NCI-H82 (cell line): ENCODE results near the gene SHMT2.

Experiments used
- DNase-seq: peaks from one replicate; lab custom pipeline; 2025; lab: John Stamatoyannopoulos, UW

Gene SHMT2

DNA sequence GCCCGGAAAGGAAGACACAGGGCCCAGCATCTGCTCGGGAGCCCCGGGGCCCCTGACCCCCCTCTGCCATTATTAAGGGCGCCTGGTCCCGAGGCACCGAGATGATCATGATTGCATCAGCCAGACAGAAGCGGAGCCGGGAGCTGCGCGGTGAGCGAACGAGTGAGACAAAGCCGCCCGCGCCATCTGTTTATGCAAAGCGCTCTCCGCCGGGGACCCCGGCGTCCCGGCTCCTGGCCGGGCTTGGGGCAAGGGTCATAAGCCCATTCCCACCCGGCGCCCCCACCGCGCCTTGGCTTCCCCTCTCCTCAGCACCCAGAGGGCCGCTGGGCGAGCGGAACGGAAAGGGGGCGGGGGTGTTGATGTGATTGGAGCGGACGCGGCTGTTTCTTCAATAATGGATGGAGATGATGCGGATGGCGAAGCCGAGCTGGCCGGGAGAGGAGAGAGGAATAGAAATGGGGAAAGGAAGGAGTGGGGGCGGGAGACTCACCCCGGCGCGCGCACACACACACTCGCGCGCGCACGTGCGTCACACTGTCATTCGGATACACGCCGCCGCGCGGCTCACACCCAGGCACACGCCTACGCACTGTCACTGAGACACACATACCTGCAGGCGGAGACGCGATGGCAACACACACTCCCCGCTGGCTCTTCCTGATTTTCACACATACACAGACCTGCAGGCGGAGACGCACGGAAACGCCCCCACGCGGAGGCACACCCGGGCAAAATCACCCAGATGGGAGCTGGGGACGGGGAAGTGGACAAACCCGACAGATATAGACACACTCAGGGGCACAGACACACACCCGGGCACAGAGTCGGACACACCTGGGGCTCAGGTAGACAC, 10.8 kb downstream of the SHMT2 start:
- DNase-seq: peak; percentile 87

DNA sequence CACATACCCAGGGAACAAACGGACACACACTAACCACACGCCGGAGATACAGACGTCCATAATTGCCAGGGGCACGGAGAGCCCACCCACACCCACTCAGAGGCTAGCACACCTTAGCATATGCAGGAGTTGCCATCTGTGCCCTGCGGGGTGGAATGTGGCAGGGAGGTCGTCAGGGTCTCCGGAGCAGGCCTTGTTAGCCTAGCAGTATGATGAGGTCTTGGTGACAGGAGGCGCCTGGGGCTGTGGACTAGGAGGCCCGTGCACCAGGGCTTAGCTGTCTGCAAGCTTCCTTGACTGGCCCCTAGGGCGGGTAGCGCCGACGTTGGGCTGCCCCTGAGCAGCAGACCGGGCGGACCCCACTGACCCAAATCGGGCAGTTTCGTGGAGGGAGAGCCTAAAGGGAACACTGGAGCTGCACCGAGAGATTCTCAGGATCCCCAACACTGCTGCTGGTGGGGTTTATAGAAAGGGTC, 11.5 kb downstream of the SHMT2 start:
- DNase-seq: peak; percentile 90

DNA sequence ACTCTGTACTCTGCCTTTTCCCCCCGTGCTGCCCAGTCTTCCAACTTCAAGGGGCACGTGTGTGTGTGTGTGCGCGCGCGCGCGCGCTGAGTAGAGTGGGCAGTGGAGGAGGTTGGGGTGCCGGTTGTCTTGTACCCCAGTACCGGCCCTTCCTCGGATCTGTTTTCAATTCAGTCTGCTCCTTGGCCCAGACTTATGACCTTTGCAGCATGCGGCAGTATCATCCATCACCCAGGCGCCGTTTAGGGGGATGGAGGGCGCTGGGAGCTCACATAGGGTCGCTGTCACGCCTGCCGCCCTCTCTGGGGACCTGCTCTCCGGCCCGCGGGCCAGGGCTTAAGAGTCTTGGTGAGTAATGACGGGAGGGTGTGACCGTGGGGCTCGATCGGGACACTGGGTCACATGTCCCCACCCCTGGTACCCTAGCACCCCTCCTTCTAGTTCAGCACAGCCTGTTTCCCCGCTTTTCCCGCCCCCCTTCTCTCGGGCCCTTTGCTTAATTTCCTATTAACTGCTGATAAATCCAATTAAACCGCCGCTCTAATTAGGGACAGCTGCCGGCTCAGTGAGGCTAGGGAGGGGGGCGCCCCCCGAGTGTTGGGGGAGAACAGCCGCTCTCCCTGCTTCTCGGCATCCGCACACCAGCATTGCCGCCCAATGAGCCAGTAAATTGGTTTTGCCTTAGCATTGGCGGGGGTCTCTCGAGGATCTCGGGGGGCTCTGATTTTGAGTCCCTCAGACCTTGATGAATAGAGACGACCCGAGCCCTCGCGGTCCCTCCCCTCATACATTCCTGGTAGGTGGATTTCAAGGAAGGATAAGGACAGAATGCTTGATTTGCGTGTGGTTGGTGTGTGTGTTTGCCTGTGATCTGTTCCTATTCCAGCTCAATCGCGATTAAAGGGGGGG, 12.1 kb downstream of the SHMT2 start:
- peak; percentile 96 for DNase-seq

DNA sequence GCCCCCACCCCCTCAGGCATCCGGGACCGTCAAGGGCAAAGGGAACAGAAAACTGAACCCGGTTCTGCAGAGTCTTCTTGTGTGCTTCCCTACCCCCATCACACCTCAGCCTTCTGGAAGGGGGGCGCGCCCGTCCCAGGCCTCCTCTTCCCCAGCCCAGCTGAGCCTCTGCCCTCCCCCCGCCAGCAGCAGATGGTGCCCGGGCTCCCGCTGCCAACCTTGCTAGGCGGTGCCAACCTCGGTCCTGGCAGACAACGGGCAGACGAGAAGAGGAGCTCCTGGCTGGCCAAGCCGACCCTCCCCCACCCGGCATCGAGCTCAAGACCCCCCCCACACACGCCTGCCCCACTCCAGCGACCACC, 12.8 kb downstream of the SHMT2 start:
- no peak for DNase-seq

DNA sequence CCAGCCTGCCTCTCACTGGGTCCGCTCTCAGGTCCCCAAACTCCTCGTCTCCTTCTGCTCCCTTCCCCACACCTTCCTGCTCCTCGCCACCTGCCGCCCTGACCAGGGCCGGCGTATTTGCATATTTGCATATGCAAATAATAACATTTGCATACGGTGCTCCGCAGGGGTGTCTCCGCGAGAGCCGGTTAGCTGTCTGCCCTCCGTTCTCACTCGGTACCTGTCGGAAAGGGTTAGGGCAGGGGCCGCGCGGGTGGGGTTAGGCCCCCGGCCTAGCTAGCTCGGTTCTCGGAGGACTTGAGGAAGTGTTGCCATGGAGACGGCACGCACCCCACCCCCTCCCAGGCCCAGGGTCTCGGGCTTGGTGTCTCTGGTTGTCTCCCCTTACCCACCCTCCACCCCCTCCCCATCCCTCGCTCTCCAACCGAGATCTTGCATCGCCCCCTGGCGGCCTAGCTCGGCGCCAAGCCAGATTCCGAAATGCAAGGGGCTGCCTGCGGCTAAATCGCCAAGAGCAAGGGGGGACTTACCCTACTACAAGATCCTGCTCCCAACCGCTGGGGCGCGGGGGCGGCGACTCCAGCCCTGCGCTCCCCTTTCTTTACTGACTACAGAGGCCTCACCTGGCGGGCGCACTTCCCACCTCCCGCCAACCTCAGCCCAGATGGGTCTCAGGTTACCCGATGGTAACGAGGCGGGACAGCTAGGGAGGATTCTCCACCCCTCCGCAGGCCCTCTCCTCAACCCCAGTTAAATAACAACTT, 13.4 kb downstream of the SHMT2 start:
- peak; percentile 96 for DNase-seq

DNA sequence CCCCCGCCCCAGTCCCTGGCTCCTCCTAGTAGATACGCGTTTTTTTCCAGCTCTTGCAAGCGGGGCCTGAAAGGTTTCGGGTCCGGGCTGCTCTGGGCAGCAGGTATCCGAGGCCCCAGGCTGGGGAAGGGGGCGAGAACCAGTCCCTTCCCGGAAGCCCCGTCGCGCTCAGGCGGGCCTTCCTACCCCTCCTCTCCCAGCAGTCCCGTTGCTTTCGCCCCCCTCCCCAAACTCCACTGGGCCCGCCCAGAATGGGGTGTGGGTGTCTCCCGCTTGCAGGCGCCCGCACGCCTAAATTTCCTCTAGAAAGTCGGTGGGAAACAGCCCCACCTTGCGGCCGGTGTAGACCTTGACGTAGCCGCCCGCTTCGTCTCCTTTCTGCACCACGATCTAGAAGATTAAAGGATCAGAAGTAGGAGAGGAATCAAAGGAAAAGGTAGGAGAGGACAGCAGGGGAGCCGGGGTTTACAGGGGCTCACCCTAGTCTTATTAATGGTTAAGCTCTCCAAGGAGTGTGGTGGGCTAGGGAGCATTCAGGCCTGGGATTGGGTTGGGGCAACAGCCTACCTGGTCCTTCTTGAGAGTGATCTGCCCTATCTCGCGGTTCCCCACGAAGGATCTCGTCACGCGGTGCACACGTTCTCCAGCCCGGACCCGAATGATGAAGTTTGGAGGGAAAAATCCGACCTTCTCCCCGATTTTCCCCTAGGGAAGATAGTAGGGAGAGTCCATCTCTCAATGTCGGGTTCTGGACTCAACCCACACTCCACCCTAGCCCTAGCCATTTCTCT, 14.2 kb downstream of the SHMT2 start:
- peak; percentile 96 for DNase-seq

DNA sequence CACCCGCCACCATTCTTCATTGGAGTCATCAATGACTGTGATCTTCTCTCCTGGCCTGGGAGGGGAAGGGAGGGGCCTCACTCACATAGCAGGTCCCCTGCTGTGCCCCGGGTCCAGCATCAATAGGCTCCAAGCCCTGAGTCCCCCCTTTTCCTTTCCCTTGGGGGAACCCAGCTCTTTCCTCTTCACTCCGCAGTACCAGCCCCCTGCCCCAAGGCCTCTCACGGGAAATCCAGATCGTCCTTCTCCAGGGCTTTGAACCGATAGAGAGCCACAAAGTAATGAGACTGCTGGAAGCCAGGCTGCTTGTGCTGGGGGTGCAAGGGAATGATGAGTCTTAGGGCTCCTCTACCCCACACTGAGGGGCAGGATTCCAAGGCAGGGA, 14.8 kb downstream of the SHMT2 start:
- no peak for DNase-seq

DNA sequence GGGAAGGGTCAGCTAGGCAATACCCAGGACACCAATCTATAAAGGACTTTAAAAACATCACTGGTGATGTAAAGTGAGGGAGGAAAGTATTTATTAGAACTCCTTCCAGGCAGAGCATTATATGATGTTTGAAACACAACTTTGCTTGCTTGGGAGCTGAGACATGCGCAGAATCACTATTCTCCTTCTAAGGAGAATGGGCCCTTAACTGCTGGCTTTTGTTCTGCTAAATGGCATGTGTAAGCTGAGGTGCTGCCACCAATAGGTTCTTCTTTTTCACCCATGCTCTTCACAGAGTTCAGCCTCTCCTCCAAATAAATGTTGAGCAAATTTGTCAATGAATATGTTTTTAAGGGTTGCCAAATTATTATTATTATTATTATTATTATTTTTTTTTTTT, 17.5 kb downstream of the SHMT2 start:
- no peak for DNase-seq

DNA sequence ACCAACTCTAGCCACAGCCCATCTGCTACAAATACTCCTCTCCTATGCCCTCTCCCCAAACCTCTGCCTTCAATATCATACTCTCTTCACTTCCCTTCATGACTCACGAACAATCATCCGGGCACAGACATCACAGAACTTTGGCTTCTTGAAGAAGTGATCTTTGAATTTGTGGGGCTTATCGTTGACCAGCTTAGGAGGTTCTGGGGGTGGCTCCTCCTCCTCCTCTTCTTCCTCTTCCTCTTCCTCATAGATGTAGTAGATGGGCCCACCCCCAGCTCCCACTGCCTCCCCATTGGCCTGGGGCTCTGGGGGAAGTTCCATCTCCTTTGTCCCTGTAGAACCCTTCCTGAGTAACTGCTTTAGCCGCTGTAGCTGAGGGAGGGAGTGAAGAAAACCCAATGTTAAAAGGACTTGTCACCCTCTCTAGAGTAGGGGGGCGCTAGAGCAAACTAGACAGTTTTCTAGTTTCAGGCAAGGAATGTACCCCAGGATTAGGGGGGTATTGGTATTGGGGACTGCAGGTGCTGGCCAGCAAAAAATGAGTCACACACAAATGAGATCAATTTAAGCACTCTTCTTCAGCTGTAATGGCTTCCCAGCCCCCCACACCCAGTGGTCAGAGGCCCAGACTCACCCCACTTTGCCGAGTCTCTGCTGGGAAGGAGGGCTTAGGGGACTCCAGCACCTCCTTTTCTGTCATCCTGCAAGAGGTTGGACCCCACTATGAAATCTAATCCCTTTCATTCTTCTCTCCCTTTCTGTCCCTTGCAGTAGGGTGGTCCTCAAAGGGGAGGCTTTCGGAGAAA, 19.6 kb downstream of the SHMT2 start:
- DNase-seq: no peak

DNA sequence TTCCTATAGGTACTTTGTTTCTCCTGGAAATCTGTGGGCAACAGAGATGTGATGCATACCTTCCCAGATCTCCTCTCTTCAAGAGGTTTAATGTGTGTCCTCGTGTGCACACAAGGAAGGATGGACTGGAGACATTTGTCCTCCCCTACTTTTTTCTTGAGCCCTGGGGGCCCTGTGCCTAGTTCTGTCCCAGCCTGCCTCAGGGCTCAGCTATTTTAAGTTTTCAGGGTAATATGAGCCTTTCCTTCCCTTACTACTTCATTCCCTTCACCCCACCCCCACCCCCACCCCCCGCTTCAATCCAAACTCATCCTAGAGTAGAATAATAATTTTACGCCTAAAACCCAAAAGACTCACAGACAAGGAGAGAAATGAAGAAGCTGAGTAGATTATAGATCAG, 21.0 kb downstream of the SHMT2 start:
- DNase-seq: no peak

DNA sequence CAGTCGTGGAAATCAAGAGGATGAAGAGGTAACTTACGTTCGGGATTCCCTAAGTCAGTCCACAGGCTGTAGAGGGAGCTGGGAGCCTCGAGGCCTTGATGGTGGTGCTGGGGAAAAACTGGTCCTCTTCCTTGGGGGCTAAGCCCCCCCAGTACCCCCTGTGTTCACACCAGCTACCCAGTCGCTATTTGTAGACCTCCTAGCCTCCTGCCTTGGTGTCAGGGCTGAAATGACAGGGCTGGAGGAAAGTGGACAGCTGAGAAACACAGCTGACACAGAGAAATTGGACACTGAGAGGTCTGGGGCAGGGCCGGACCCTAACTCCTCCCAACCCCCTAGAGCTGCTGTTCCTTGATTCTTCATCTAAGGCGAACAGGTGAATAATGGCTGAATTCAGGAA, 21.4 kb downstream of the SHMT2 start, which contains the start of gene STAC3:
TSS of gene STAC3 (minus strand) at position 232 of the 400 bp plus-strand sequence. CDS start 1,551 bp downstream, outside the sequence.
- DNase-seq: no peak

DNA sequence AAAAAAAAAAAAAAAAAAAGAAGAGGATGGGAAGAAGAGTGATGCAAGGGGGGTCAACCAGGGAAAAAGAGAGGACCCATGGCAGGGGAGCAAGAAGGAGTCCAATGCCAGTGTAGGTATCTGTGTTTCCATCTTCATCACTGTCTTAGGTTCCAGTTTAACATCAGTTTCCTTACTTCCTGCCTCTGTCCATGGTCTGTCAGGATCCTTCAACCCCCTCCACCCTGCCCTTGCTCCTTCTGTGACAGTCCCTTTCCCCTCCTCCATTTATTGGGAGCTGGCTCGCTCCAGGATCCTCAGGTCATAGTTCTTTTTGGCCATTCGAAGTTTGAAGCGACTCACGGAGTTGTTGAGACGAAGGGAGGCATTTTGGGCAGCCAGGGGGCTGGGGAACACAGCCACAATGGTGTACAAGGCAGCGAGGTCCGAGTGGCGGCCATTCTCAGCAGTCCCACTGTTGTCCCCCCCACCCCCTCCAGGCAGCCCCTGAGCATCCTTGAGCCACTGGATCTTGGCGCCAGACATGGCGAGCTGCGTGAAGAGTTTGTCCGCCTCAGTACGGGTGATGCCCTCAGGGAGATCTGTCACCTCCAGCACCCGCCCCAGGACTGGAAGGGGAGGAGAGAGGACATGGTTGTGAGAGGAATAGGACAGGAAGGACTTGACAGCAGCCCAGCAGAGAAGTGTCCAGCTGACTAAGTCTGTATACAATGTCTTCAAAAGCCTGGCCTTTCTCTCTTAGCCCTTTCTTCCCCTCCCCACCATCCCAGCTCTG, 25.2 kb downstream of the SHMT2 start:
- DNase-seq: no peak

DNA sequence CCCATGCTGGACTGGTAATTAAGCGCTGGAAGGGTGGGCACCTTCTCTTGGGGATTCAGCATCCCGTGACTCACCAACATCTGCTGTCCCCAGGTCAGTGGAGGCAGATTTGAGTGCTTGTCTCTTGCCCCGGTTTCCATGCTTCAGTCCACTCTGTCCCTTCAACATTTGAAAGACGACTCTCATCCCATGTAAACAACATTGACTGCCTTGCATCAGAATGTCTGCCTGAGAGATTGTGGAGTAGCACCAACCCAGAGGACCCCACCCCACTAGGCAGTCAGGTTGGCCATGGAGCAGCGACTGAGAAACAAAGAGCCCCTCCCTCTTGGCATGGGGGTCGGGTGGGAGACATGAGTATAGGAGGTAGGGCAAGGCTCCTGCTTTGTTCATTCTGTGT, 26.4 kb downstream of the SHMT2 start:
- DNase-seq: no peak

DNA sequence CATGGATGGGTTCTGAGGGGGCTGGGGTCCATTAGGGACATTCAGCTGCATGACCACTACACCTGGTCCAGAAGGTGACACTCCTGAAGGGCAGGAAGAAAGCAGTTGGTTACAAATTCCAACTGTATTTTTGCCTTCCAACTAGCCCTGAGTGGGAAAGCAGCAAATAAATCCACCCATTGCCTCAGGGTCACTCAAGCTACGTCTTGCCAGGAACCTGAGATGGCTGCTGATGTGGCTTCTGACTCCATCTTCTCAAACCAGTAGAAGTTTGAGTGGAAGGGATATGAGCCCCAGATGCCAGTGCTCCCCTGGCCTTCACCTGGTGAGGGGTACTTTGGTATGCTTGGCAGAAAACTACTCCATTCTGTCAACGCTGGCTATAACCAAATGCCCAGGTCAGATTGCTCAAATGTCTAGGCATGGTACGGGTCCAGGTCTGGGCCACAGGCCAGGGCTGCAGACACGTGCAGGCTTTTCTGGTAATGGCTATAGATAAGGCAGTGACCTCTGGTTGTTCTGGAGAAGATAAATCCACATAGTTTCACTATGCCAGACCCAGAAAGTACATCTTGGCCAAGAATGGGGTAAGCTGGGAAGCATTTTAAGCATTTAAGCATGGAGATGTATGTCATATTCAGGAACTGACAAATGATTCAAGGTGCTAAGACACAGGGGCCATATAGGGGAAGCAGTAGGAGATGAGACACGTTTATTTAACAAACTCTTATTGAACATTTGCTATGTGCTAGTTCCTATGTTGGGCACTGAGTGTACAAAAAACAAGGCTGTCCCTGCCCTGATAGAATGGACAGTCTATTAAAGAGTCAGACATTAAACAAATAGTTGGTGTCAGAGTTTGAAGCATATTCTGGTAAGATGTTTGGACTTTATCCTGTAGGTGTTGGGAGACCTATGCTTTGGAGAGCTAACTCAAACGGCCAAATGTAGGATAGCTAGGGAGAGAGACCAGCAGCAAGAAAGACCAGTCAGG, 29.8 kb downstream of the SHMT2 start:
- DNase-seq: no peak

DNA sequence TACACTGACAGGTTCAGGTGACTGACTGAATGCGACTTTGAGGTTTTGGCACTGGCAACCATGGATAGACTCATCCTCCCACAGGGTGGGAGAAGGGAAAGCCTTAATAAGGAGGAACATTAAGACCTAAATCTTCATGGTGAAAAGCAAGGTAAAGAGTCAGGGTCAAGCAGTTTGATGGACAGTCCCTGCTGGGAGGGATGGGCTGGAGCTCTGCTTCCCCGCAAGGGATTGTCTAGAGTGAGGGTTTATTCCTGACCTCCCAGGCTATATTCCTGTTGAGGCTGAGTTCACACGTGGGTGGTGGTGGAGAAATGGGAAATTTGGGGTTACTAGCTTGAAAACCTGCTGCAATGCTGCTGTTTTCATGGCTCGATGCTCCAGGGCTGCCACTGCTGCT, 30.9 kb downstream of the SHMT2 start:
- DNase-seq: no peak

DNA sequence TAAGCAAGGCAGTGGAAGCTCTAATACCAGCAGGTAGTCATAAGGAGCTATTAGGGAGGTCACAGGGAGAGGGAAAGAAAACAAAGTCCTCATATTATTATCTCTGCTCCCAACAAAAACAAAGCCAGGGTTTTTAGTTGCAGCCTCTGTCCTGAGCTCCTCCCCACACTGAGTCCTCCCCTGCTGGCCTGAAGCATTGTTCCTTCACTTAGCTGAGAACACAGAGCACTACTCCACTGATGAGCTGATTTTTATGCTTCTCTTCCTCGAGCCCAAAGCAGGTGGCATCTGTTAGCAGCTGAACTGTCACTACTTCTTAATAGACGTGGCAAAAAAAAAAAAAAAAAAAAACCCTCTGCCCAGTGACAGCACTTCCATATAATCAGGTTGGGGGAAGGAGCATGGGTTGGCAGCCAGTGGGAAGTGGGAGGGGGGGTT, 31.9 kb downstream of the SHMT2 start:
- peak; percentile 52 for DNase-seq

DNA sequence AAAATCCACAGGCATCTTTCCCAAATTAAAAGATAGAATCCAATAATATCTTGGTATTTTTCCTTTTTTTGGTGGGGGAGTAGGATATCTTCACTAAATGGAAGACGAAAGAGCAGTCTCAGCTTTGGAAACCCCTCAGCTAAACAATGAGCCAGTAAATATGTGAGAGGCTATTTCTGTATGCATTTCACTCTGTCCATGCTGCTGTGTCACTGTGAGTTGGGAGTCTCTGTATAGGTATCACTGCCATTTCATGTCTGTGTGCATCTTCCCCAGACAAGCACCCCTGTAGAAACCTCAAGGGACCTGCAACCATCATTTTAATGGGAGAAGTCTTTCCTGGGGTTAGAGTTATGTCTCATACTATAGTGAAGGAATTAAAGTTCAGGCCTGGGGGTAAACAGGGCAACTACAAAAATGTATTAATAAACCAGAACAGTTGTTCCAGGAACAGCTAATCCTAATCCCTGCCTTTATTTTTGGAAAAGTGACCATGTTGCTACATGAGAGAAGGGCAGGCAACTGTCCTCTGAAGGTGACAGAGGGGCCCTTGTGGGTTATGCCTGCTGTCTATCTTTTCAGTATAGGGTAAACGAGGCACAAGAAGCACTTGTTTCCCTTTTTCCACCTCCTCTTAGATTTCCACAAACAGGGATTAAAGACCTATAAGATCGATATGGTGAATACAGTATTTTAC, 32.8 kb downstream of the SHMT2 start:
- no peak for DNase-seq

DNA sequence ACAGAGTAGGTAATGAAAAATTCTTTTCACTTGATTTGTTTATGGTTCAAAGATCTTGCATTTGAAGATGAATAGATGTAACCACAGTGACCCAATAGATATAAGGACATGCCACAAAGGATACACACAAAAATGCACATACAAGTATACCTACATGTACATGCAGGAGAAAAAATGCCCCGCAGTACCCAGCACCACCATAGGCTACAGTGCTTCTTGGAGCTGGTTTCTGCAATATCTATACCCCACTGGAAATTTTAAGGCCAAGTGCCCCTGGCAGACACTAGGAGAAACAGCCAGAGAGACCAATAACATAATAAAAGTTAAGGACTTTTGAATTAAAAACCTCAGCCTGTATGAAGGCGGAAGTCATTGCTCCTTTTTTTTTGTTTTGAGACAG, 33.6 kb downstream of the SHMT2 start:
- DNase-seq: no peak
